Measurements from ENCODE around the gene PDP2.

The PDP2 gene

DNA sequence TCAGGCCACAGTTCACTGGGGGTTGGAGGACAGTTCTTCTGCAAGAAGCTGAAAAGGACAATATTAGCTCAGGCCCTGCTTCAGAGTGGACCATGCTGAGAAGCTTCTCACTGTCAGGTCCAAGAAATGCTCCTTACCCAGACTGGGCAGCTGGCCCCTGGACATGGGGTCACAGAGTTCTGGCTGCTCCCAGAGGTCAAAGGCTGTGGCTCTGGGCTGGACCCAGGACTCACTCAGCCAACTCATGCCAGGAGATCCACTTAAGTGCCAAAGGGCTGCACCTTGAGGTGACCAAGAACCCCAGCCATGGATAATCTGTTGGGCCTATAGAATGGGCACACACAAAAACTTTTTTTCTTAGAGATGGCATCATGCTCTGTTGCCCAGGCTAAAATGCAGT, 59.1 kb downstream of the PDP2 start:
- DNase-seq: no peak

DNA sequence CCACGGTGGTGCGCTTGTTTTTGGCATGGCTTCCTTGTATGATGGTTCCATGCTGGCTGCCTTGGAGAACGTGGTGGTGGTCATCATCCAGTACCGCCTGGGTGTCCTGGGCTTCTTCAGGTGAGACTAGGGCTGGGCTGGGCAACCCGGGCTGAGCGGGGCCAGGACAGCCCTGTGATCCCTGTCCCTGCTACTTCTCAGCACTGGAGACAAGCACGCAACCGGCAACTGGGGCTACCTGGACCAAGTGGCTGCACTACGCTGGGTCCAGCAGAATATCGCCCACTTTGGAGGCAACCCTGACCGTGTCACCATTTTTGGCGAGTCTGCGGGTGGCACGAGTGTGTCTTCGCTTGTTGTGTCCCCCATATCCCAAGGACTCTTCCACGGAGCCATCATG, 59.9 kb downstream of the PDP2 start:
- DNase-seq: no peak
